Activated CD4-positive, alpha-beta T cell treated with anti-CD3 and anti-CD28 coated beads for 4 hours (primary cell): ENCODE data around the gene ATP6V0E2.
"Not testable (repeated sequence)": the region's sequence is repeated elsewhere in the genome, so short reads cannot be mapped to it uniquely, and the experiment has no call there.

ENCODE experiments used
- DNase-seq, 2 donors: peaks; one replicate each; pipeline ENCODE4 v3.0.0-alpha.2; 2020

ATP6V0E2 gene

GRCh38 chr7:149880638-149881311, 7.0 kb downstream of the ATP6V0E2 start:
- DNase-seq: no peak

- DNase-seq: no peak
These were observed 7.8 kb downstream of the ATP6V0E2 start for GRCh38 chr7:149881328-149882247.

DNA sequence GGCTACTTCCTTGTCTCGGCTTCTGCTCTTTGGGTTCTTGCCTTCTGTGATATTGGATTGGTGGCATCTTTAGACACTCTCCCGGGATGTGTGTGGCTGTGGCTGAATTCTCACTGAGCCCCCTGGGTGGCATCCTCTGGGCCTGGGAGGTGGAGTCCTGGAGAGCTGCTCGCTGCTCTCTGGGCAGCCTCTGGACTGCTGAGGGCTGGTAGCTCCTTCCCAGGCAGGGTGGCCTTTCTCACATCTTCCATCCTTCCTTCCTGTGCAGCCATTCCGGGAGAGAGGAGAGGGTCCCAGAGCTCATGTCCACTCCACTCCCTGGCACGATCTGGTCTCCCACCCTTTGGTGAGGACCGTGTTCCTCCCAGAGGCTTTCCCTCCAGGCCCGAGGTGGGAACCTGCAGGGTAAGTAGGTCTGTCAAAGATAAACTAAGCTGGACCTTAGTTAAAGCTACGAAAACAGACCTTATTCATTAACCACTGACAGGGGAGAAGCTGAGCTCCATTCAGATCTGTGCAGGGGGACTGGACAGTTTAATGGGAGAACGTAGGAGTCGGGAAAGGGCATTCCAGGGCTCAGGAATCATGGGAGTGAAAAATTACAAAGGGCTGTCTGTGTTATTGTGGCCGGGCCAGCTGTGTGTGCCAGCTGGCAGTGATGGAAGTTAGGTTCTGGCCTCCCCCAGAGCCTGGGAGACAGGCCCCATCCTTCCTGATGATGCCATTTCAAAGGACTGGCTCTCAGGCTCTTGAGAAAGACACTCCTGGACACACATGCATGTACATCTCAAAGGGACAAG, 8.7 kb downstream of the ATP6V0E2 start:
- DNase-seq: no peak

GRCh38 chr7:149883048-149883438, 9.3 kb downstream of the ATP6V0E2 start:
- no peak for DNase-seq

DNA sequence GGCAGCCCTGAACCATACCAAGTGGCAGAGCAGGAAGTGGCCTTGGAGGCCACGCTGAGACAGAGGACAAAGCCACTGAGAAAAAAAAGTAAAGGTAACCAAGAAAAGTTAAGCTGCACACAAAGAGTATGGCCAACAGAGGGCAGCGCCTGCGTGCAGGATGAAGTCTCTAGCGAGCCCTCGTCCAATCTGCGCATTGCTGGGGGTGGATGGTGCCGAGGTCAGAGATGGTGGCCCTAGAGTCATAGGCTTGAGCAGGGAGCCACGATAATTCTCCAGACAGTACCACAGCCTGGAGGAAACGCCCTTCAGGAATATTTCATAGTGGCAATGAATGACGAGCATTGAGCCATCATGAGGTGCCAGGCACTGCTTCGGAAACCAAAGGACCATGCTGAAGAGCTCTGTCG, 9.7 kb downstream of the ATP6V0E2 start:
- peak in 1 of 2 donors; percentile 35 for DNase-seq

DNA sequence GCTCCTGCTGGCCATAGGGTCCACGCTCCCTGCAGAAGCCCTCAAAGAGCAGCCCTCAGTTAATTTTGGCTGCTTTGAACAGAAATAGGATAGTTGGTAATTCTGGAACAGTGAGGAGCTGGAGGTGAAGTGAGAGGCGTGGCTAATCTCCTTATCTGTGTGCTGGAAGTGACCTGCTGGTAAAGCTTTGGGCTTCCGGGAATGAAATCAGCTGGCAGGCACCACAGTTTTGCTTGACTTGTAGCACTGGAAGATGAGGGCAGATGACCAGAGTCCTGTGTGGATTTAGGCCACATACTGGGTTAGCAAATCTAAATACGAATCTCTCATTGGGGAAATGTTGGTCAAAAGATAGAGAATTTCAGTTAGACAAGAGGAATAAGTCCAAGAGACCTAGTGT, 10.2 kb downstream of the ATP6V0E2 start:
- DNase-seq: no peak

GRCh38 chr7:149884541-149884940, 10.8 kb downstream of the ATP6V0E2 start:
- no peak for DNase-seq

DNA sequence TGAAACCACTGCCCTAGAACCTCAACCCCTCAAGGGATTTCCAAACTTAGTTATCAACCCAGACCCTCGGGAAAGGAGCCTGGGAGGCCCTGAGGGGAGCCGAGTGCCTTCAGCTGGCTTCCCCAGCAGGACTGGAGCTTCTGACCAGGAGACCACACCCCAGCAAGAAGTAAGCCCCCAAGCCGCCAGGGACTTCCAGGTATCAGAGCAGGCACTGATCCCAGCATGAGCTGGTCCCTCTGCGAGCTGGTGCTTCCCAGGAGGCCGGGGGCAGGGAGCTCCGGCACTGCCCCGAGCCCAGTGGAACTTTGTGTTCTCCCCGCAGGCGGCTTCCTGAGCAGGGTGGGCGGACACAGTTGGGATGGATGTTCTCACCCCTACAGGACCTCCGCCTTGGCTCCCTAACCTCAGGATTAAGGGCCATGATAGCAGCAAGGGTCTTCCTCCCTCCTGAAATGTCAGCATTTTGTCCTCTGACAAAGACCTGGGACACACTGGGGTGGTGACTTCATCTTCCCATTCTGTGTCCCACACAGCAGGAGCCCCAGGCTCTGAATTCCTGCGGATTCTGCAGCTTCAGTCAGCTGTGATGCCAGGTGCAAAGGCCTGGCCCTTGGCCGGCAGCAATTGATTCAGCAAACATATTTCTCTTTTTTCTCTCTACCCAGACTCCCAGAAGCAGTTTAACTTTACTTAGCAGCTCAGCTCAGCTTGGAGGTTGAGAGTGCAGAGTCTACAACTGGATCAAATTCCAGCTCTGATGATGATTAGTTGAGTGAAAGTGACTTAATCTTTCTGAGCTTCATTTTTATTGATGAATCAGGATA, 11.6 kb downstream of the ATP6V0E2 start:
- no peak for DNase-seq

DNA sequence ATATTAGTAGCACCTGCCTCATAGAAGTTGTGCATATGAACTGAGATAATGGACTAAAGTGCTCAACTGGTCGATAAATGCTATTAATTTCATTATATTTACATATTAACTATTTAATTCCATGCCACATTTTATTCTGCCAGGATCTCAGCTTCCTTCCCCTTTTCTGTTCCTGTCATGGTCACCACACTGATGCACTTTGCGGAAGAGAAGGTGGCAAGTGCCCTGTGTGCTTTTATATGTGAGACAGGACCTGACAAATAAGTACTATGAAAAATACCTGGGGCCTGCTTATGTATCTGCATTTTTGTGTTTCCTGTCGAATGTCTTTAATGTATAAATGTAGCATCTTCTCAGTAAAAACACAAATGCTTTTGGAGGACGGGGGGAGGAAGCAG, 12.2 kb downstream of the ATP6V0E2 start:
- DNase-seq: no peak

- DNase-seq: no peak
These were observed 13.5 kb downstream of the ATP6V0E2 start for GRCh38 chr7:149887311-149887710.

DNA sequence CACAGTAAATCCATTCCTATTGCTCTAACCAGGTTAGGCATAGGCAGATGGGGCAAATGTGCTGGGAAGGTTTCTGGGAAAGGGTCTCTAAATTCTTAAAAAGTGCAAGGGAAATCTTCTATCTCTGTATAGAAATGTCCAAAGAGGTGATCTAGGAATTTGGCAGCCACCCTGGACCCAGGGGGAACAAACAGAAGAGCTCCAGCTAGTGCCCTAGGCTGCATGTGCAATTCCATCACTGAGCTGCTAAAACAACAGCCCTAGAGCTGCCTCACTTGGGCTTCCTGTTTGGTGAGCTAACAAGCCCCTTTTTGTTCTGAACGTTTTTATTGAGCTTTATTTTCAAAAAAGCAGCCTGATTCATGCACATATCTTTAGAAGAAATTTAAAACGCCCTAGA, 16.9 kb downstream of the ATP6V0E2 start:
- not testable (repeated sequence) for DNase-seq

- not testable (repeated sequence) for DNase-seq
These were observed 21.2 kb downstream of the ATP6V0E2 start for GRCh38 chr7:149894957-149895356.

GRCh38 chr7:149907776-149908376, 34.1 kb downstream of the ATP6V0E2 start:
- not testable (repeated sequence) for DNase-seq

DNA sequence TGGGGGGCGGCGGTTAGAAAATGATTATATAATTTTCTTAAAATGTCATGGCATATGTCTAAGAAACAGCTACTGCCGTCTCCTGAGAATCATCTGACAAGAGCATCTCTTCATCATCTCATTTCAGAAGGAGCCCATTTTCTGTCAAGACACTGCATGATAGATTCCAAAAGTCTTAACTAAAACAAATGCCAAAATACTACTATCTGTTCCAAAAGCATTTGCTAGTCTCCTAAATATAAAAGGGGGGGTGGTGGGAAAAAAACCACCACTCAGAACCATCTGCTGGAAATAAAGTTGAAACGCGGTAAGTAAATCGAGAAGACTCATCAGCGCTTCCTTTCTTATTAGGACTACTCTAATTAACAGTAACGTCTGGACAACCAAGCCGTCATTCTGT, 36.5 kb downstream of the ATP6V0E2 start:
- not testable (repeated sequence) for DNase-seq

DNA sequence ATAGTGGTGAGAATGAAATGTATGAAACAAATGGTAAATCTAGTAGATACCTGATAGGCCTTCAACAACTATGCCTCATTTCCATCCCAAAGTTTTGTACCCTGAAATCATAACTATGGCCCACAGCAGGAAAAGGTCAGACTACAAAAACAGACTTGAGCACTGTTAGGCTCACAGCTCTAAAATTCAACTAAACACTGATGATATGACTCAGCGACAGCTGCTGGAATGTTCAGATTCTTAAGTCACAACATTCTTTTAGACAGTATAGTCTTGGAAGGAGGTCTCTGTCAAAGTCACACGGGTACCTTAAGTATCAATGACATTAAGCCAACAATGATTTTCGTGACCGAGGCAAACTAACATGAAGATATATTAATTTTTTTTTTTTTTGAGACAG, 38.4 kb downstream of the ATP6V0E2 start:
- not testable (repeated sequence) for DNase-seq

GRCh38 chr7:149926414-149926813, 52.6 kb downstream of the ATP6V0E2 start:
- not testable (repeated sequence) for DNase-seq
